Left kidney (tissue), 2 donors: ENCODE data around the gene CNTNAP5. TPM values are rescaled to one million over a fixed set of nuclear protein-coding genes. Genes with fewer than 3 reads are reported as not detected.

Source experiments
- DNase-seq: peaks from one replicate; pipeline ENCODE4 v3.0.0-alpha.2; 2013
- polyA plus RNA-seq: library from polyadenylated mRNA; unstranded; fragments of 120-200 nt; gene quantifications from one replicate; pipeline ENCODE4 v1.2.1, GENCODE V29; 2013; ENCODE audit not compliant: insufficient read length

The CNTNAP5 gene
- polyA plus RNA-seq, 1 donor, result 0.03 TPM

DNA sequence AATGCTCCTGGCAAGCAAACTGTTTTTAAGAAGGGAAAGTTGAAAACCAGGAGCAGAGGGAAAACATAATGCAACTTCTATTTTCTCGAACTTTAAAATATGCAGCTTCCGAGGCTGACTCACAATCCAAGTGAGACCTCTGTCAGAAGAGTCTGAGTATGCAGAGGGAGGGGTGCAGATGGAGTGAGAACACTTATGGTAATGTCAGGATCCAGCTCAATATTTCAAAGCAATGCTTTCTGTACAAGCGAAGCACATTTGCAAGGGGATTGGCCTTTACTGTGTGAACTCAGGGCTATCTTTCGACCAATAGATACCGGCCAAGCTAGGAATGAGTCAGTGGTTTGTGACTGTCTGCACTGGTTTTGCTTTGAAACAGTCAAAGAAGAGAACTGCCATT lies 242.7 kb downstream of the CNTNAP5 start:
- no peak for DNase-seq

DNA sequence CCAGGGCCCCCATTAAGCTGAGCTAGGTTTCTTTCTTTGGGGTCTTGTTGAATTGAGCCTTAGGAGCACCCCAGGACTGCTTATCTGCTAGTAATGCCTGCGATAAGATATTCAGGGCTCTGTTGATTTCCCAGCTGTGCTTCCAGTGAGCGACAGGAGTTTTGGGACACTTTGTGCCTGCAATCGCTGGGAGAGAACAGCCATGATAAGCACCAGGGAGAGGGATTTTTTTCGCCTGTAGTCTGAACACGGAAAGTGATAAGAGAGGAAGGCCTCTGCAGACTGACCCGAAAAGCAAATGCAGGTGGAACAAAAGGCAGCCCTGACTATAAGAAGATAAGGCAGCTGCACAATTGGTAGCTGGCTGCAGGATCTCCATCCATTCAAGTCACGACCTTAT lies 244.3 kb downstream of the CNTNAP5 start:
- DNase-seq, result no peak

DNA sequence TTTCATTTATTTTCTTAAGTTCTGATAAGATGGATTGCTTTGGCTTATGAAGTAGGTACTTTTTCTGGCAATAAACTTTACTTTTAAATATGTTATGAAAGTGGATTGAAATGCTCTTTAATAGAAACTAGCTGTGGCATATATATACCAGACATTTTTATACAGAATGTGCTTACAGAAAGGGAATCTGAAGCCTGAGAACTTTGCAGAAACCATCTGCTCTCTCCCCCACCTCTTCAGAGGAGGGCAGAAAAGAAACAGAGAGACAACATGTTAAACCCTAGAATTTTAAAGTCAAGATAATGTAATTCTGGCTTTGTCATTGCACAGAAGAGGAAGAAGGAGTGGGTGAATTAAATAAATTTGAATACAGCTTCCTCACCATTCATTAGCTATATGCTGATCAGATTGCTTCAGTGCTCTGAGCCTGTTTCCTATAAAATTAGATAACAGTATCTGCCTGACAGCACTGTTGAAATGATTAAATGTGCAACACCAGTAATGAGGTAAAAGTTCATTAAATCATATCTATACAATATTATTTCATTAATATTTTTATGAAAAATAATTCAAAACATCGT lies 247.3 kb downstream of the CNTNAP5 start:
- DNase-seq, result no peak

DNA sequence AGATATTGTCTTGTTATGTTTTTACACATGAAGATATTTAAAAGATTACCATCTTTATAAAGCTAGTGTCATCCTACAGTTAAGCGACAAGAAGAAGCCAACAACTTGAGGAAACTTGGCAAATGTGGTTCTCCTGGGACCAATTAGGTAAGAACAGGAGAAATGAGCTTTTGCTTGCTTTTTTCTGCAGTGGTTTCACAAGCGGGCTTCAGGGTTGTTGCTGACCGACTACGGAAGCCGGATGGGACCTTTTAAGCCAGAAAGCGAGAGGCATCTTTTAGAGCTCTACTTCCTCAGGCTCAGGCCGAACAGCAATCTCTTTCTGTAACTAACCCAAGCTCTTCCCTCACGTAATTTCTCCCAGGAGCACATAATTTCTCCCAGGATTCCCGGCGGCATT lies 256.5 kb downstream of the CNTNAP5 start:
- DNase-seq, result no peak

DNA sequence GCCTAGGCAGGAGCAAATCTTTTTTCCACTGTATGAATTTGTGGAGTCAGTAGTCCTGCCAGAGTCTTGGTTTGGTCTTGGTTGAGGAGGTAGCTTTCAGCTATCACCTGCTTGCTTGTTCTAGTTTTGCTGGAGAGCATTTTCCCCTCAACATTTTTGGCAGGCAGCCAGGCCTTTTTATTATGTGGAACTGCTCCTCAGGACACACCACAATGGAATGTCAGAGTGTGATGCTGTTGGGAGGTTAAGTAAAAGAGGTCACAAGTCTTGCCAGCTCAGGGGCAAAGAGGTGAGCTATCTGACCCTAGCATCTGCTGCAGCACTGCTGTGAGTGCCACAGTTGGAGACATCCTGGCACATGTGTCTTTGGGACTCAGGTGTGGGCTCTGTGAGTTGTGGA lies 258.0 kb downstream of the CNTNAP5 start:
- DNase-seq, result no peak

DNA sequence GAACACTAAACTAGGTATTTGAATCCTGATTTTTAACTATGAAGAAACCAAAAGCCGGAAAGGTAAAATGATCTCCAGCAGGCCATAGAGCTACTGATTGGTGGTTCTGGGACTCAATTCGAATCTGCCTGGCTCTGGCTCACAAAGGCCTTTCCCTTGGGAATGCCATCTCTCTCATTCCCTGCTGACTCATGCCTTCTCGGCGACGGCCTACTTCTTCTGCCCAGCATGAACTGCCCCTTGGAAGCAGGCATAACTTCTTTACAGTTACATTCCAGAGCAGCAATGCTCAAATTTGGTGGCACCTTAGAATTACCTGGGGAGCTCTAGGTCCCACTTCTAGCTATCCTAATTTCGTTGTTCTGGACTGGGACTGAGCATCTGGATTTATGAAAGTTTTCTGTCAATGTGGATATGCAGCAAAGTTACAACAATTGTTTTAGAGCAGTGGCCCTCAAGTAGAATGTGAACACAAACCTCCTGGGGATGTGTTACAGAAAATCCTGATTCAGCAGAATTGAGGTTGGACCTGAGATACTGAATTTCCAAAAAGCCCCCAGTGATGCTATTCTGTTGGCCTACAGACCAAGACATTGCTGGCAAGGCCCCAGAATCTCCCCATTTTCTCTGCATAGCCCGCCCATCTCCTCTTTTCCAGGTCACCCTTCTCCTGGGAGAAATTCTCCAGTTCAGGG lies 261.1 kb downstream of the CNTNAP5 start:
- DNase-seq, result no peak

DNA sequence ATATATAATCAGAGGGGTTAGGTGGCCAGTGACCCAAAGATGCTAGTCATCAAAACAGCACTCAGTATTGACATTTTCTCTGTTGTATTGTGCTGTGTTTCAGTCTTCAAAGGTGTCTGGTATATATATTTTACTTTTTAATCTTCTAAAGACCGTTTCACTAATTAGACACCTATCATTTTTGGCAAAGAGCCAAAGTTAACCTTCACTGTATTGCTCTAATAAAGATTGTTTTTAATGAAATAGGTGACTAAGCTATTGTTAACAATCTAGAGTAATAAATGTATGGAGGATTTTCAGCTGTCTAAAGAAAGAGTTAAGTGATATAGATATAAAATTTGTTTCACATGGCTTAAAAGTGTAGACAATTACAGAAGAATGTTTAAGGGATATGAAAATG lies 264.0 kb downstream of the CNTNAP5 start:
- no peak for DNase-seq

DNA sequence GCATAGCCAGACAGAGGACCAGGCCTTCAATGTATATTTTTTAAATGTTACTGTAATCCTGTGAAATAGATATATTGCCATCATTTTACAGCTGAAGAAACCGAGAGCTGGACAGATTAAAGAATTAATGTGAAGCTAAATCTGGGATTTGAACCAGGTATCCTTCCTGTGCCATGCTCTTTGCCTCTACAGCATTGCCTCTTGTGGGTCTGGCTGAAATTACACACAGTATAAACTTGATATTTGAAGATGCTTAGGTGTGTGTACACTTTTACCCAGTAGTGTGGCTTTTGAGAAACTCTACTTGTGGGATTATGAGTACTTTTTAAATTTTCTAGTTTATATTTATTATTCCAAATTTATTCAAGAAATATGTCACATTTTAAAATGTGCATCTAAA lies 264.5 kb downstream of the CNTNAP5 start:
- DNase-seq, result no peak

DNA sequence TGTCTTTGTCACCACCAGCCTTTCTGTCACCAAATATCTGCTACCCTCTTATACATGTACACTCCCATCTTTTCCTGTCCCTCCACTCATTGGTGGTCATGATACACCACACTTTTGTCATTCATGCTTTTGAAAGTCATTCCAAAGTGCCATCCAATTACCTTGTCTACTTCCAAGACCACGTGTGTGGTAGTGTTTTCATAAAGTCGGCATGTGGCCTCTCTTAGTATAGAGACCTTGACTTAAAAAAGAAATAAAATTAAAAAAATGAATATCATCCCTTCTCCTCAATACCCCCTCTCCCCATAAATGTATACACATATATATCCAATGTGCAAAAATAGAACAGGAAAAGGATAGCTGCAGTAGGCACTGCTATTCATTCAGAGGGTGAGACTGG lies 271.4 kb downstream of the CNTNAP5 start:
- no peak for DNase-seq

DNA sequence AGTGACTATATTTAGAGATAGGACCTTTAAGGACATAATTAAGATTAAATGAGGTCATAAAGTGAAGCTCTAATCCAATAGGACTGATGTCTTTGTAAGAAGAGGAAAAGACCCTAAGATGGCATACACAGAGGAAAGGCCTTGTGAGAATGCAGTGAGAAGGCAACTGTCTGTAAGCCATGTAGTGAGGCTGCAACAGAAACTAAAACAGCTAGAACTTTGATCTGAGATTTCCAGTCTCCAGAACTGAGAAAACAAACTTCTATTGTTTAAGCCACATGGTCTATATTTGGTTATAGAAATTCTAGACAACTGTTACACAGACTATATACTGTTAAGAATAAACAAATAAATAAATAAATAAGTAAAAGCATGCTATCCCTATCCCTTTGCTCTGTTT lies 276.8 kb downstream of the CNTNAP5 start:
- no peak for DNase-seq

DNA sequence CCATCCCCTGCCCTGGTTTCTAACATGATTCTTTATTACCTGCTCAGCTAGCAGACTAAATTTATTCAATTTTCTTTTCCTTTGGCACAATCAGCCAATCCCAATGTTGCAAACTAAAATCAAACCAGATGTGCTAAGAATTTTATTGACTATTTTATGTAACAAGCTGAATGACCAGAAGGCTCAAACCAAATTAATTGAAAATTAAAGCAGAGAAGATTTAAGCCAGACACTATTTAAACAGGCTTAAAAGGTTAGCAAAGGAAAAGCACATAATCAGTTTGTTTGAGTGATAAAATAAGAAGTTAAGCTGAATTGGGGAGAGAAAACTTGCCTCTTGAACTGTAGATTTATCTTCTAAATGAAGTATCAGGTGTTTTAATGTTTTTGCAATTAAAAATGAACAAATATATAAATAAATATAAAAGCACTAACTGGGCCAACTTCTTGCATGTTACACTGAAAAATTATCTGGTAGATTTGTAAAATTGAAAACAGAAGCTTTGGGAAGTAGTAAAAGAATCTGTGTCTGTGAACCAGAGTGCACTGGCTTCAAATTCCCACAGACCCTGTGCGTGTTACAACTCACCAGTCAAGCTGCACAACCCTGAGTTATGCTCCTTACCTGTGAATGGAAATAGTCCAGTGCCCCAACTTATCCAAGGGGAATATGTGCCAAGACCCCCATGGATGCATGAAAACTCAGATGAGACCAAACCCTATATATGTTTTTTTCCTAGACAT lies 283.4 kb downstream of the CNTNAP5 start:
- no peak for DNase-seq

DNA sequence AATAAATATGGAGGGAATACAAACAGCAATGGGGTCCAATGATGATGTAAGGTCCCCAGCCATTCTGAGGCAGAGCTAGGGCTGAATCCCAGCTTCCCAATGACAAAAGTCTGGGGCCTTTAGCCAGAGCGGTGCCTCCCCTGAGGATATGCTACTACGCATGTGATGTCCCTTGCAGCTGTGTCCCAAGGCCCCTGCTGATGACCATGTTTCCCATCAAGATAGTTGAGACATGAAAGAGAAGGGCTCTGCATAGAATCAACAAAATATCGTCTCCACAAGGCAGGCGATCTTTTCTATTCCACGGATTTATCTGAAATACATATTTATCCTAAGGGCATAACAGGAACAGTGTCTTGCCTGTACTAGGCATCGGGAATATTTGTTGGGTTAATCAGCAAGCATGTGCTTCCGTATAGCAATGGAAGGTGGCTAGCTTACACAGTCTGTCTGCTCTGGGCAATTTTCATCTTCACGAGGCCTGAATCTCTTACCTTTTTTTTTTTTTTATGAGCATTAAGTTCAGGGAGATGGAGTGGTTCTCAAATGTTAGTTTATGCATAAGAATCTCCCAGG lies 284.6 kb downstream of the CNTNAP5 start:
- no peak for DNase-seq

DNA sequence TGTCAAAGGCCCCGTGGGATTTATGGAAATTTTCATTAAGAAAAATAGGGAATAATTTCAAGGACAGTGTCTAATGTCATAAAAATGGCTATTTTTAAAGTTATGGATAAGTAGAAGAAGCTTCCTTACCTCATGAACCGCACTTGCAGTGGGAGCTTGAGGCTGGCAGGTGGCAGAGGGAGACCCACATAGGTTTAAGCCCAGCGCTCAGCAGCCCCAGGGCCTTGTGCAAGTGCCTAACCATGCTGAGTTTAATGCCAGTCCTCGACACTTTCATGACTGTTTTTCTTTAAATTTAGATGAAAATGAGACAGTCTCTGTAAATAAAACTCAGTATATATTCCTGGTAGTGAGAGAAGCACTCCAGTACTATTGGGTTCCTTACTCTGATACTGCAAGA lies 285.6 kb downstream of the CNTNAP5 start:
- no peak for DNase-seq

DNA sequence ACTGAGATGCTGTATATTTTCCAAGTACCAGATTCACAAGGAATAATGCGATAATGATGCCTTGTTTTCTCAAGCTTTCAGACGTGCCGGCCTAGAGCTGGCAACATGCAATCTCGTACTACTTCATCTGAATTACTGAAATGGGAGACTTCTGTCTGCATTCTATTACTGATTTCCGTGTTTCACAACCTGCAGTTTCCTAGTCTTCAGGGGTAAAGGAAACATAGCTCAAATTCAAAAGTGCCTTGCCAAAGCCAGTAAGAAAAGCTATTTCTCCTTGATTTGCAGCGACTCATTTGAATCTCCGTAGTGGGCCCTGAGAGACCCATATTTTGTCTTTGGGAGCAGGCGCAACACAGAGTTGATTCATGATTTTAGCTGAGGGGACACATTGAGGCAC lies 289.0 kb downstream of the CNTNAP5 start:
- DNase-seq, result no peak

DNA sequence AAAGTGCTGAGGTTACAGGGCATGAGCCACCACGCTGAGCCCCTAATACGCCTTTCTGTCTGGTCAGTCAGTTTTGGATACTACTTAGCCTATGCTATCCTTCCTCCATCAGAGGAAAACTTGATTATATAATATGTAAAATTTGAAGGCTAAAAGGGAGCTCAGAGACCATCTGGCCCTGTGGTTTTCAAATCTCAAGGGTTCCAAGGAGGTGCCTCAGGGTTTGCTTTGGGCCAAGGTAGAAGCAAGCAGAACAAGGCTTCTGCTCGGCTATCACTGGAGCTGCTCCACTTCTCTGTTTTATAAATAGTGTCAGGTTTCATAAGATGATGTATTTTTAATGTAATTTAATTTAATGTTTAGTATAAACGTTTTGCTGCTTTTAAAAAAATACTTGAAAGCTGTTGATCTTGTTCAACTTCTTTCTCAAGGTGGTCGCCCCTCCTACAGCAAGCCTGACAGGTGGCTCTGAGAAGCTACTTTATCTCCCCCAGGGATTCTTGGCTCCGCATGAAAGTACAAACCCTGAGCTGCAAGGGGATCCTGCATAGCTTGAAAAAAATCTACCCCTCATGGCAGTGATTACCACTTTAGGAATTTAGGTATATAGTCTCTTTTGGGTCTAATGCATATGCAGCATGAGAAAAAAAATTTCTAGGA lies 290.3 kb downstream of the CNTNAP5 start:
- DNase-seq, result no peak

DNA sequence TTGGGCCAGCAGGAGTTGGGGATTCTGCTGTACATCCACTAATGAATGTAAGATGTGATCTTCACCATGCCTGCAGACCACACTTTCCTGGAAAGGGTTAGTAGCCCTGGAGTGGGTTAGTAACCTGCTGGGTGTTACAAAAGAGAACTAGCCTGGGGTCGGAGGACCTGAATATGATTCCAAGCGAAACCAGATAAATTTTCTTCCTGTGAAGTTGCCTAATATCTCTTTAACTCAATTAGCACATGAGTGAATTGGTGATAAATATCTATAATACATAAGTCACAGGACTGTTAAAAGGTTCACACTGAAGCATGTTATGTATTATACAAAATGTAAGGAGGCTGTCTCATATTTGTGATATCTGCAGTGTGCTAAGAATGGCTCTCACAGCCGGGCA lies 291.0 kb downstream of the CNTNAP5 start:
- DNase-seq, result no peak

DNA sequence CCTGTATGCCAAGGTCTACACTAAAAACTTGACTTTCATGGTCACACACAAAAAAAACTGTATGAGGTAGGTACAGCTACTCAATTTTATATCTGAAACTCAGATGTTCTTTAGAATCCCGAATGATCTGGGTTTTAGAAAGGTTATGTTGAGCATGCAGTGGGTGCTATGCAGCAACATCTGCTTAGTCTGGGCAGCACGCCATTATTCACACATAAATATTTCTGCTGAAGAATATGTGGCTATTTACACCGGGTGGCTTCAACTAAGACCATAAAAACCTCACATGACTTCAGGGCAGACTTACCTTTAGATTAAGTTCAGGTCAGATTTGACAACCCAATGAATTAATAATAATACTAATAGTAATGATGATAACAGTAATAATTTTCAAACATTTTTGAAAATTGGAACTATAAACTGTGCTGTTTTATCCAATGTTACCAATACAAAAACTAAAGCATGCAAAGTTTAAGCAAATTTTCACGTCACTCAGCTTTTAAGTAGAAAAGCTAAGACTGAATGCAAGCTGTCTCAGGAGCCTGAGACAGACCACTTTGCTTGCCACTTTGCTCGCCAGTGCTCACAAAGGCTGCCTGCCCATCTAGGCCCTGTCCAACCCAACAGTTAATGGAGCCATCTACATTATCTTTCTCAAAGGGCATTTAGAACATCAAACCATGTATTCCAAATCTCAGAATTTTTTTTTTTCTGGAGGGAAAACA lies 292.0 kb downstream of the CNTNAP5 start:
- no peak for DNase-seq

DNA sequence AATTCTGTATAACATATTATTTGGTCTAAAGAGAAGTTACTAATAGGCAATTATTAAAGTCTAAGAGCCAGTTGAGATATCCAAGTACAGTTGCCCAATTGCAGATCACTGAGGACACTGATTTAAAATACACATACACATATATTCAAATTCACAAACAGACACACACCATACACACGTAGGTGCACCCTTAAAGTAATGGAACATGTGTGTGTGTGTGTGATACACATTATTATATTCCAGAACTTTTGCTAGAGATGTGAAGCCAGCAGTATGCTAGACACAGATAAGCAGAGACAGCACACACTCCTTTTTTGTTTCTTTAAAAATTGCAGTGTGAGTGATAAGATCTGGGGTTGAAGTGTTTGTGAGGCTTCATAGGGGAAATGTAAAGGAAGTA lies 292.5 kb downstream of the CNTNAP5 start:
- DNase-seq, result no peak

DNA sequence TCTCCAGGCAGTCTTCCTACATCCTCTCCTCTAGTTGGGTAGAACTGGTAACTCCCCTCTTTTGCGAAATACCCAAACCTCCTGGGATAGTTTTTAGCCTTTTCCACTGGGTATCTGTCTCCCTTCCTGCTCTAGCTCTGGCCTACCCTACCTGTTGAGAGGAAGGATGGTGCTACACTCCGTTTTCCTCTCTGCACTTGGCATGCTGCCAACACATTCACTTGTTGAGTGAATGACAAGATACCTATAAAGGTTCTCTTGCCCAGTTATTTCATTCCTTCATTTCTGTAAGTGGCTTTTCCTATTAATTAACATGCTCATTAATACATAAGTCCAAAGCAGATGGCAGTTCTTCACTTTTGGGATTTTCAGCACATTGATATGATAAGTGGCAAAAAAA lies 293.8 kb downstream of the CNTNAP5 start:
- DNase-seq, result no peak

DNA sequence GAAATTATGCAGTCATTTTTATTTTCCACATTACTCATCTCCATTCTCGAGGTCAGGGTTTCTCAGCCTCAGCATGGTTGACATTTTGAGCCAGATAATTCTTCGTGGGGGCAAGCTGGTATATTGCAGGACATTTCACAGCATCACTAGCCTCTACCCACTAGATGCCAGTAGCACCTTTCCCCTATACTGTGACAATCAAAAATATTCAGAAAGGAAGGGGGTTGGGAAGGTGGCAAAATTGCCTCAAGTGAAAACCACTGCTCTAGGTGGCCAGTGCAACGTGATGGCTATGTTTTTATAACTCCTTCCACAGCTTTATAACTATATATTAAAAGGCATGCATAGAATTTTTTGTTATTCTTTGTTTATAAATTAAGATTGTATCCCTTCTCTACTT lies 294.5 kb downstream of the CNTNAP5 start:
- no peak for DNase-seq

DNA sequence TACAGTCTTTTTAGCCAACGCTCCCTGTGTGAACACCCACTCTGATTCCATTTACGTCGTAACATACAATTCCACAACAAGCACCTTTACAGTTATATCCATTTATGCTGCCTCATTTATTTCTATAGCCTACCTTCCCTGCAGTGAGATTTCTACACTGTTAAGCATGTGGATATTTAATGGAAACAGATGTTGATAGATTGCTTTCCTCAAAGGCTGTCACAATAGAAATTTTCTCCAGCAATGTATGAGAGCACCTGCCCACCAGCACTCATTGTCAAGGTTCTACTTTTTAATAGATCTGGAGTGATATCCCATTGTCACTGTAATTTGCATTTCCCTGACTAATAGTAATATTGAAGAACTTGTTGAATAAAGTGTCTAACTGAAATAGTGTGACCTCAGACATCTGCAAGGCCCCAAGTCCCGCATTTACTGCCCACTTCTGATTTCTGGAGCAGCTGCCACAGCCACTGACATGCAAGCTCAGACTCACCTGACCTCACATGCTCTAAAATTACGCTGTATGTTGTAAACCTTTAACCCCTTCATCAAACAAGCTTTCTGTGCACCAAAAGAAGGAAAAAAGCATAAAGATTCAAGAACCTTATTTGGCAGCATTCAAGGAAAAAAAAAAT lies 295.1 kb downstream of the CNTNAP5 start:
- no peak for DNase-seq

DNA sequence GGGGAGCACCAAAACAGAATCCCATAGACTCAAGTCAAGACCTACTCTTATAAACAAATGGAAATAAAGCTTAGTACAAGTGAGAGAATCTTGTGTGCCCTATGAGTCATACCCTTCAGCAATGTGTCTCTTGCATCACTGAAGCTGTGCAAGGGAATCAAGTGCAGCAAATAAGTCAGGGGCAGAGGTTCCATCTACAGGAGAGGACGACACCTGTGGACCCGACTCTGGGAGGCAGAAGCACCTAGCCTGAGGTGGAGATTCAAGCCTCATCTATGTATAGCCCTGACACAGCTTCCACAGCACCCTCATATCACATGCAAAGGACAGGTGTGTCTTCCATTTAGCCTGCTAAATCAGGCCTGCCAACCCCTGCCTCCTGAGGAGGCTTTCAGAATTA lies 298.2 kb downstream of the CNTNAP5 start:
- DNase-seq, result no peak
